NCI-H510A (cell line): ENCODE results near the gene SLC38A4.
"Not testable (repeated sequence)": the region's sequence is repeated elsewhere in the genome, so short reads cannot be mapped to it uniquely, and the experiment has no call there.

Source experiments
- DNase-seq: peaks from one replicate; lab custom pipeline; 2025; lab: John Stamatoyannopoulos, UW

Gene SLC38A4

DNA sequence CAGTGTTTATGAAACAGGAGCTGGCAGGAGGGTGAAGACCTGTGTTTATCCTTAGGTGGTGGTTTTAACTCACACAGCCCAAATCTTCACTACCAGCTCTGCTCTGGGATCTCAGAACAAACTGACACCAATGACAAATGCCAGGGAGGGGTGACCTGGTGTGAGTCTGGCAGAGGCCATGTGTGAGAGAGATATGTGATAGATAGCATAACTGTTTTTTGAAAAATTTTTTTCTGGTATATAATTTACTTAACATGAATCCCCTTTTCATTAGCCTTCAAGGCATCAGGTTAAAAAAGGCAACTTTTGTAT is 51.5 kb downstream of the SLC38A4 start:
- DNase-seq, result no peak

DNA sequence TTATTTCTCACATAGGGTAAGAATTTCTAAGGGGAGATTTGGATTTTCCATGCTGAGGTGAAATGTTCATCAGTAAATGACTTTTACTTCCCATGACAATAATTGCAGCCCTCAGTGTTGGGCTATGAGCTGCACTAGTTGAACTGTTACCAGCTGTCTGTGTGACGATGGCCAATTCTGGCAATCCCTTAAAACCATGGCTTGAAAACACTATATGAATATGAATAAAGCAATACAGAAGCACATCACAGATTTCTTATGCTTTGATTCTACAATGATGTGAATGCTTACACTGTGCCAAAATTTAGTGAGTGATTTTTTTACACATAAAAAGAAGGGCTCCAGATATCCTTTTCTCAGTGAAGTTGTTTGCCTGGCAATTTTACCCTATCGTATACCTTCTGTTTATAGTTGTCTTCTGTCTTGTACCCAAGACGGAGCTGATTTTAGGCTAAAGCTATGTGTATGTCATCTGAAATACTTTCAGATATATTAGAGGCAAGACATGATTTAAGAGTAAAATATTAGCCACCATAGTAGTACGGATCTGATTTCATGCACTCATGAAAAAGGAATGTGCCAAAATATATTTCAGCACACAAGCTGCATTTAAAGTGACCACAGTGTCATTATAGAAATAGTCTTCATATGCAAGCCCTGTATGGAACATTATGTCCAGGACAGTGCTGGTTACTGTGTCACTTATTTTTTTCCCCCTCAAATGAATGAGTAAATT is 52.0 kb downstream of the SLC38A4 start:
- DNase-seq, result no peak

DNA sequence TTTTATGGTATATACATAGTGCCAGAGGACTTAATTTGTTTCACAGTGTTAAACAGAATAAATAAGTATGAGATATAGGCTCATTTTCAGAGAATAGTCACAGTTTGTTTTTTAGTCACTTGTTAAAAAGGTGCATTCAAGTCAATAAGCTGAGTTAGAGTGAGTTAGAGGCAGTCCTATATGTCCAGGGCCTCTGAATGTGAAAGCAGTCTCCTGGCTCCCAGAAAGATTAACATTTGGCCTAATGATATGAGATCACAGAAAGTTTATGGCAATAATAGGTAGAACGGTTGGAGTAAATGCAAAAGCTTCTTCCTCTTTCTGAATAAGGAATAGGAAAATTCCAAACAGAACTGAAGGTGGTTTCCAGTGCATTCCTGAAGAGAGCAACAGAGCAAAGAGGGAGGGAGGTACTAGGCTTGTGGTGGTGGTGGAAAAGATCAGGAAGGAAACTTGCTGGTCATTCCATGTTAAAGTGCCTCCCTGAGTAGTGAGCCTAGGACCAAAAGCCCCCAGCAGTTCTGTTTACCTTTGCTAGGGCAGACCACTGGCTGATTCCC is 54.4 kb downstream of the SLC38A4 start:
- no peak for DNase-seq

DNA sequence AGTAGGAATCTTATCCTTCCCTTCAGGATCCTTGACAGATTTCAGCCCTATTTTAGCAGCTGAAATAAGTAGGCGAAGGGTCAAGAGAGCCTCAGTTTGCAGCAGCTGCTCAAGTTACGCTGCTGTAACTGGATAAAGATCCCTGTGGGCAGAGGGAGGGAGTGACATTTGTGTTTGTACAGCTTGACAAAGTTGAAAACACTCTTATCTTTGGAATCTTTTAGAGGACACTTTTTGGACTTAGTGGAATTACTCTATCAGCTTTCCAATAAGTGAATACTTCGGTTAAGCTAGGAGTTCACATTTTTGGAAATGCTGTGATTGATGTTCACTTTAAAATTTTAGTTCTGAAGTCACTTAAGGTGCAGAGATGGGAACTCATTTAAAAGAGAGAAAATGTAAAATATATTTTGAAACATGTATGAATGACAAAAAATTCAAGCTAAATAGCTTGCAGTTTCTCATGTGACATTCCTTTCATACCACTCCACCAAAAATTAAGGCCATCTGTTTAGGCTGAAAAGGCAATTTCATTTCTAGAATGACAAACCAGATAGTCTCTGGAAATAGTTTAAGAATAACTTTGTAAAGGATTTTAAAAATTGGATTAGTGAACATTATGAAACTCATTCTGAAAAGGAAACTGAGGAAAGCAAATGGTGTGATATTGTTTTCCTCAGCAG is 55.2 kb downstream of the SLC38A4 start:
- peak; percentile 15 for DNase-seq

DNA sequence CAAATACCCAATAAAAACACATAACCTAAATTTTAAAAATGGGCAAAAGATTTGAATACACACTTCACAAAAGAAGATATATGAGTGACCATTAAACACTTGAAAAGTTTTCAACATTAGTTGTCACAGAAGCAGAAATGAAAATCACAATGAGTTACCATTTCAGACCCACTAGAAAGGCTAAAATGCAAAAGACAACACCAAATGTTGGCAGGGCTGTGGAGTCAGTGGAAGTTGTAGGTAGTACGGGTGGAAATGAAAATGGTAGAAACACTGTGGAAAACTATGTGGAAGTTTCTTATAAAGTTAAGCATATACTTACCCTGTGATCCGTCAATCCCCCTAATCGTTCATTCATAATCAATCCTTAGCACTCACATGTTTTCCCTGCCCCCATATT is 61.8 kb downstream of the SLC38A4 start:
- DNase-seq, result no peak

DNA sequence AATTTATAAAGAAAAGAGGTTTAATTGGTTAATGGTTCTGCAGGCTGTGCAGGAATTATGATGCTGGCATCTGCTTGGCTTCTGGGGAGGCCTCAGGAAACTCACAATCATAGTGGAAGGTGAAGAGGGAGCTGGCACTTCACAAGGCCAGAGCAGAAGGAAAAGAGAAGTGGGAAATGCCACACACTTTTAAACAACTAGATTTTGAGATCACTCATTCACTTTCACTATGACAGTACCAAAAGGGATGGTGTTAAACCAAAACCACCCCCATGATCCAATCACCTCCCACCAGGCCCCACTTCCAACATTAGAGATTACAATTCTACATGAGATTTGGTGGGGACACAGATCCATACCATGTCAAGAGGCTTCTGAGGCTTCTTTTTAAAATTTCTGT is 62.6 kb downstream of the SLC38A4 start:
- DNase-seq, result no peak

DNA sequence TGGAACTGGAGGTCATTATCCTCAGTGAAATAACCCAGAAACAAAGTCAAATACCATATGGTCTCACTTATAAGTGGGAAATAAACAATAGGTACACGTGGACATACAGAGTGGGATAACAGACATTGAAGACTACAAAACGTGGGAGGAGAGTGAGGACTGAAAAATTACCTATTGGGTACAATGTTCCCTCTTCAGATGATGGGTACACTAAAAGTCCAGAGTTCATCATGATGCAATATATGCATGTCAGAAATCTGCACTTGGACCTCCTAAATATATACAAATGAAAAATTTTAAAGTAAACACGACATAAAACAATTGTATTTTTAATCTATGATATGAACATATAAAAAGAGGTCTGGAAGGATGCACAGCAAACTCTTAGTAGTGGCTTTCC is 71.2 kb downstream of the SLC38A4 start:
- DNase-seq, result no peak

GRCh38 chr12:46752396-46752795 is 73.4 kb downstream of the SLC38A4 start:
- no peak for DNase-seq

- no peak for DNase-seq
Observed at GRCh38 chr12:46751173-46751572, 74.6 kb downstream of the SLC38A4 start.

GRCh38 chr12:46749322-46749721 is 76.5 kb downstream of the SLC38A4 start:
- DNase-seq, result no peak

DNA sequence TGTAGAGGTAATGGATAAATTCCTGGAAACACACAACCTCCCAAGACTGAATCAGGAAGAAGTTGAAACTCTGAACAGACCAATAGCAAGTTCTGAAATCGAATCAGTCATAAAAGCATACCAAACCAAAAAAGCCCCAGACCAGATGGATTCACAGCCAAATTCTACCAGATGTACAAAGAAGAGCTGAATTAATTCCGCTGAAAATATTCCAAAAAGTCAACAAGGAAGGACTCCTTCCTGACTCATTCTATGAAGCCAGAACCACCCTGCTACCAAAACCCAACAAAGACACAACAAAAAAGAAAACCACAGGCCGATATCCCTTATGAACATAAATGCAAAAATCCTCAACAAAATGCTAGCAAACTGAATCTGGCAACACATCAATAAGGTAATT is 81.5 kb downstream of the SLC38A4 start:
- no peak for DNase-seq

DNA sequence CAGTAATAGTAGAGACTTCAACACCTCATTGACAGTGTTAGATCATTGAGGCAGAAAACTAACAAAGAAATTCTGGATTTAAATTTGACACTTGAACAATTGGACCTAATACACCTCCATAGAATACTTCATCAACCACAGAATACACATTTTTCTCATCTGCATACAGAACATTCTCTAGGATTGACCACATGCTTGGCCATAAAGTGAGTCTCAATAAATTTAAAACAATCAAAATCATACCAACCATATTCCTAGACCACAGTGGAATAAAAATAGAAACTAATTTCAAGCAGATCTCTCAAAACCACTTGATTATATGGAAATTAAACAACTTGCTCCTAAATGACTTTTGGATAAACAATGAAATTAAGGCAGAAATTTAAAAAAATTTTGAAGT is 82.3 kb downstream of the SLC38A4 start:
- no peak for DNase-seq

DNA sequence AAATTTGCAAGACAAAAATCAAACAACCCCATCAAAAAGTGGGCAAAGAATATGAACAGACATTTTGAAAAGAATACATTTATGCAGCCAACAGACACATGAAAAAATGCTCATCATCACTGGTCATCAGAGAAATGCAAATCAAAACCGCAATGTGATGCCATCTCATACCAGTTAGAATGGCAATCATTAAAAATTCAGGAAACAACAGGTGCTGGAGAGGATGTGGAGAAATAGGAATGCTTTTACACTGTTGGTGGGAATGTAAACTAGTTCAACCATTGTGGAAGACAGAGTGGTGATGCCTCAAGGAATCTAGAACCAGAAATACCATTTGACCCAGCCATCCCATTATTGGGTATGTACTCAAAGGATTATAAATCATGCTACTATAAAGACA is 83.5 kb downstream of the SLC38A4 start:
- not testable (repeated sequence) for DNase-seq

- DNase-seq, result no peak
Observed at GRCh38 chr12:46725332-46725731, 100.5 kb downstream of the SLC38A4 start.

DNA sequence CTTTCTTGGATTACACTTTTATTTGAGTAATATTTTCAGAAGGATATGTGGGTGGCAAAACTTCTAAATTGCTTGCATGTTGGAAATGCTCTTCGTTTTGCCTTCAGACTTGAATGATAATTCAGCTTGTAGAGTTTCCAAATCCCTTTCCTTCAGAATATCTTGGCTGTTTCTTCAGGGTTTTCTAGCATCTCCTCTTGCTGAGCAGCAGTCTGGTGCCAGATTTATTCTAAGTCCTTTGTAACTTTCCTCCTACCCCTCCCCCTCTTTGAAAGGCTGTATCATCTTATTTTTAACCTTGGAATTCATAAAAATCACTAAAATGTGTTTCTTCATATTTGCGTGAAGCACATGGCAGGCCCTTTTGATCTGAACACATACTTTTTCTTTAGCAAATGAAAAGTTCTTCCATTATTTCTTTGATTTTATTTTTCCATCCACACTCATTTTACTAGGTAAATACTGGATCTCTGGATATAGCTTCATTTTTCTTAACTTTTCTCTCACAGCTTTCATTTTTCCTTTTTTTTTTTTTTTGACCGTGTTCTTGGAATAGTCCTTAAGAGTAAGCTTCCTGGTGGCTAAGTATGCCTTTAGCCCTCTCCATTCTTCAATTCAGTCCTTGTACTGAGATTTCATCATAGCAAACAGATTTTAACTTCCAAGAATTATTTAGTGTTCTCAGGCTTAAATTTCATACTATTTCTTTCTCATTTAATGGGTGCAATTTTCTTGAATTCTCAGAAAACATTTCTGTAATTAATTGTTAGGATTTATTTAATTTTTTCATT is 102.0 kb downstream of the SLC38A4 start:
- DNase-seq, result no peak

- DNase-seq, result no peak
Observed at GRCh38 chr12:46722394-46723185, 103.2 kb downstream of the SLC38A4 start.

DNA sequence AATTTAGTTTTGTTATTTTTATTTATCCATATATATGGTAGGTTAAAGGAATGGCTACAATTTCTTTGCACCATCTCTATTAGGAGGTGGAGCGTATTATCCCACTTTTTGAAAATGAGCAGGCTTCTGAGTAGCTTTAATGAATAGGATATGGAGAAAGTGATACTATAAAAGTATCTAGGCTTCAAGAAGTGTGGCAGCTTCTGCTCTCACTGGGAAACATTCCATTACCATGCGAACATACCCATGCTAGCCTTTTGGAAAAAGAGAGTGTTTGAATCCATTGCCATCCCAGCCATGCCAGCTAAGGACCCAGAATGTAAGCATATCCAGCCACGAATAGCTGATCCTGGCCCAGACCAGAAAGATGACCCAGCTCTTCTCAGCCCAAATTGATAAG is 107.3 kb downstream of the SLC38A4 start:
- DNase-seq, result no peak

DNA sequence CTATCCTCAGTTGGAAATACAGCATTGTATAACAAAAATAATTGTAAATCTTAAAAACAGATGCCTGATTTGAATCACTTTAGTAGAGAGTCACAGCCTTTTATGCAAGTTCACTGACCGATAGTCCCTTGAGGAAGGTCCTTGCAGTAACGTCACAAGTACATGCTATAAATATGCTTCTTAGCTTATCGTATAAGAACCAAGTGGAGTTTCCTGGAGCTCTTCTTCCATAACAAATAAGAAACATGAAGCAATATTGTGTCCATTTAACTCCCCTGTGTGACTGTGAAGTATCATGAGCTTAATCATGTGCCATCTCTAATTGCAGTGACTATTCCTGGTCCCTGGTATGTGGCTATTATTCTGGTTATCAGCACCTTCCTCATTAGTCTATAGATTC is 107.9 kb downstream of the SLC38A4 start:
- no peak for DNase-seq

DNA sequence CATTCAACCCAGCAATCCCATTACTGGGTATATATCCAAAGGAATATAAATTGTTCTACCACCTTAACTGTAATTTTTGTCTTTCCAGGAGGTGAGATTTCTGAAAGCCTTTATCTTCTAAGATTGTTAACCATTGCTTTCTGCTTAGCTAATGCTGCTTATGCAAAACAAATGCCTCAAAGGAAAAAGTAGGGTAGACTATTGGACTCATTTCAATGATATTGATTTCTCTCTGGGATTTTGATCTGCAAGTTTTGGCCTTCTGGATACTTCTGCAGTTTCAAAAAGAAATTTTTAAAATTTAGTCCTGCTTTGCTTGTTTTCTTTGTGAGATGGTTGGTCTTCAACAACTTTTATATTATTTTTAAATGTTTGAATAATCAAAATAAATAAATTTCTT is 108.6 kb downstream of the SLC38A4 start:
- DNase-seq, result no peak
